ENCODE results near the gene PPP1R11.
"Not testable (repeated sequence)": the region's sequence is repeated elsewhere in the genome, so short reads cannot be mapped to it uniquely, and the experiment has no call there.

Gene PPP1R11

DNA sequence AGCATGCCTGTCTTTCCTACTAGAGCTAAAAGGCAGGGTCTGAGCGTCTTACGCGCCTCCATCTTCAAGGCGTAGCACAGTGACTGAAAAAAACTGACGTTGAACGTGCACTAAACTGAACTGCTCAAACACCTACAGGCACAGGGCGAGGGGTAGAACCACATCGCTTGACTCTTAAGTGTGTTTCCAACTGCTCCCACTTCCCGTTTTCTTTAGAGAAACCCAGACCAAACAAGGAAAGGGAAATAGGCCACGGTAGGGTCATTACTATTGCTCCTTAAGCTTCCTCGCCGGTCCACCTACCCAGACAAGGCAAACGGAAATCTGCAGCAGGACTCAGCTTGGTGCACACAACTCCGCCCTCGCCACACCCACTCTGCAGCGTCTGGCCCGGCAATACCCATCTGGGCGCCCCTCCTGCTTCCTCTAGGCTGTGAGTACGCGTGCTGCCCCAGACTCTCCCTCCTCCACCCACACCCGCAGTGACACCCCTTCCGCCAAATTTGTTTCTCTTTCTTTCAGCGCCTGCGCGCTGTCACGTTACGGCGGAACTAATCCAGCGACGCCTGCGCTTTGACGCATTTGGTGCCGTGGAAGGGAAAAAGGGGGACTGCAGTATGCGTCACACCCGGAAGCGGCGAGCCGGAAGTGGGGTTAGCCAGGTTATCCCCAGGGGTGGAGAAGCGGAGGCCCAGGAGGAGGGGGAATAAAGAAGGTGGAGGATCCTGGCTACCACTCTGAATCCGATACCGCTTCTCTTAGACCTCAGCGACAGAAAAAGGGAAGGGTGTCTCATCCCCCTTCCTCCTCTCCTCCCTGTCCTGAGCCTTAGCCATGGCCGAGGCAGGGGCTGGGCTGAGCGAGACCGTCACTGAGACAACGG lies at the start of gene PPP1R11:
Gene PPP1R11 (plus strand): TSS at position 622 of the 883 bp plus-strand sequence. CDS start 213 bp downstream, at position 835.
- no peak for TF ChIP-seq ZFX (IDR thresholded peaks at IDR 0.05; ENCODE audit: borderline replicate concordance)
- TF ChIP-seq, protein P1, sequence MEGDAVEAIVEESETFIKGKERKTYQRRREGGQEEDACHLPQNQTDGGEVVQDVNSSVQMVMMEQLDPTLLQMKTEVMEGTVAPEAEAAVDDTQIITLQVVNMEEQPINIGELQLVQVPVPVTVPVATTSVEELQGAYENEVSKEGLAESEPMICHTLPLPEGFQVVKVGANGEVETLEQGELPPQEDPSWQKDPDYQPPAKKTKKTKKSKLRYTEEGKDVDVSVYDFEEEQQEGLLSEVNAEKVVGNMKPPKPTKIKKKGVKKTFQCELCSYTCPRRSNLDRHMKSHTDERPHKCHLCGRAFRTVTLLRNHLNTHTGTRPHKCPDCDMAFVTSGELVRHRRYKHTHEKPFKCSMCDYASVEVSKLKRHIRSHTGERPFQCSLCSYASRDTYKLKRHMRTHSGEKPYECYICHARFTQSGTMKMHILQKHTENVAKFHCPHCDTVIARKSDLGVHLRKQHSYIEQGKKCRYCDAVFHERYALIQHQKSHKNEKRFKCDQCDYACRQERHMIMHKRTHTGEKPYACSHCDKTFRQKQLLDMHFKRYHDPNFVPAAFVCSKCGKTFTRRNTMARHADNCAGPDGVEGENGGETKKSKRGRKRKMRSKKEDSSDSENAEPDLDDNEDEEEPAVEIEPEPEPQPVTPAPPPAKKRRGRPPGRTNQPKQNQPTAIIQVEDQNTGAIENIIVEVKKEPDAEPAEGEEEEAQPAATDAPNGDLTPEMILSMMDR (IDR thresholded peaks at IDR 0.05), result no peak
- H3K27ac ChIP-seq, result peak within 1 kb of the TSS; percentile 93

GRCh38 chr6:30019819-30020218 lies 47.2 kb upstream of the PPP1R11 start:
- no peak overlapping the region for H3K27ac ChIP-seq
- TF ChIP-seq, protein P1 (IDR thresholded peaks at IDR 0.05), result no peak

- H3K27ac ChIP-seq, result no peak overlapping the region
- TF ChIP-seq, protein P1 (IDR thresholded peaks at IDR 0.05), result no peak
- TF ChIP-seq ZFX (IDR thresholded peaks at IDR 0.05; ENCODE audit: borderline replicate concordance), result no peak
Measured at GRCh38 chr6:30020626-30021025, 46.4 kb upstream of the PPP1R11 start.

DNA sequence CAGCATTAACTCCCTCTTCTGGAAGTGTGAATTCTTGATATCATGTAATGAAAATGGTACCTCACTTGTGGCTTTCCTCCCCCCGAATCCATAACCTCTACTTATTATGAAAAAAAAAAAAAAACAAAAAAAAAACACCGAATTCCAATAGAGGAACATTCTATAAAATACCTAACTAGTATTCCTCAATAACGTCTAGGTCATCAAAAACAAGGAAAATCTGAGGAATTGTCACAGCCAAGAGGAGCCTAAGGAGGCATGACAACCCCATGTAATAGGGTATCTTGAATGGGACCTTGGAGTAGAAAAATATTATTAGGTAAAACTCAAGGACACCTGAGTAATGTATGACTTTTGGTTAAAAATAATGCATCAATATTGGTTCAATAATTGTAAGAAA lies 44.8 kb upstream of the PPP1R11 start:
- TF ChIP-seq ZFX (IDR thresholded peaks at IDR 0.05; ENCODE audit: borderline replicate concordance), result no peak
- TF ChIP-seq, protein P1 (IDR thresholded peaks at IDR 0.05), result no peak
- H3K27ac ChIP-seq, result no peak overlapping the region

GRCh38 chr6:30022712-30023111 lies 44.3 kb upstream of the PPP1R11 start:
- not testable (repeated sequence) for H3K27ac ChIP-seq

DNA sequence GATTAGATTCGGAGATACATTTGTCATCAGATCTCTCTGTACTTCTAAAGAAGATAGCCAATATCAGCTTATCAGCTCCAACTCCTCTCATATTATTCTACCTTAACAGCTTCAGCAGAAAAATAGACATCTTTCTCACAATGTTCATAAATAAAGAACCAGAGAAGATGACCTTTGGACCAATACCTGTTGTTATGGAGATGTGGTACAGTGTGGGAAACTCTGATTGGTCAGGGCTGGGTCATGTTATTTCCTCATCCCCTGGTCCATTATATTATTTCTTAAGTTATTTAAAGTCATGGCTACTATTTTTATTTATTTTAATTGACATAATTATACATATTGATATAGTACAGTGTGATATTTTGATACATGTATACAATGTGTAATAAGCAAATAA lies 41.8 kb upstream of the PPP1R11 start:
- H3K27ac ChIP-seq, result no peak overlapping the region
- TF ChIP-seq, protein P1 (IDR thresholded peaks at IDR 0.05), result no peak
- TF ChIP-seq ZFX (IDR thresholded peaks at IDR 0.05; ENCODE audit: borderline replicate concordance), result no peak

DNA sequence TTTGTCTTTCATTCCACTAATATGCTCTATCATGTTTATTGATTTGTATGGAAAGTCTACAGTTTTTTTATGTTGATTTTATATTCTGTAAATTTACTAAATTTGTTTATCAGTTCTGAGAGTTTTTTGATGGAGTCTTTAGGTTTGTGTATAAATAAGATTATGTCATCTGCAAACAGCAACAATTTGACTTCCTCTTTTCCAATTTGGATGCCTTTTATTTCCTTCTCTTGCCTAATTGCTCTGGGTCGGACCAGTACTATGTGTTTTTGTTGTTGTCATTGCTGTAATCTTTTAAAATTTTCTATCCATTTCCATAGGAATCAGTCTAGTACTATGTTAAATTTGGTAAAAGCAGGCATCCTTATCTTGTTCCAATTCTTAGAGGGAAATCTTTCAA lies 37.4 kb upstream of the PPP1R11 start:
- TF ChIP-seq, protein P1 (IDR thresholded peaks at IDR 0.05), result no peak
- no peak for TF ChIP-seq ZFX (IDR thresholded peaks at IDR 0.05; ENCODE audit: borderline replicate concordance)
- no peak overlapping the region for H3K27ac ChIP-seq
